Mesenchymal stem cell (in vitro differentiated cells and primary cell): Measurements from ENCODE around the gene KLF16.

Experiments used
- DNase-seq: peaks from one replicate; pipeline ENCODE4 v3.0.0-alpha.2; 2013
- H2AFZ ChIP-seq: one replicate; pipeline ENCODE4 v1.6.1; 2013; ENCODE audit warnings: low read depth, mild to moderate bottlenecking, control low read depth, inconsistent platforms, low read length, moderate library complexity
- H2AK5ac ChIP-seq: 2 replicates; pipeline ENCODE4 v1.6.1; 2013; ENCODE audit warnings: low read length, moderate library complexity, mild to moderate bottlenecking, inconsistent platforms; ENCODE audit not compliant: severe bottlenecking
- H2BK120ac ChIP-seq: one replicate; pipeline ENCODE4 v1.6.1; 2013; ENCODE audit warnings: low read depth, mild to moderate bottlenecking, inconsistent platforms, low read length, moderate library complexity
- H2BK12ac ChIP-seq, 2 experiments: one replicate each; pipeline ENCODE4 v1.6.1; 2013; ENCODE audit warnings: inconsistent platforms in 2 of 2, low read length in 2 of 2, mild to moderate bottlenecking in 2 of 2, moderate library complexity in 2 of 2, control low read depth in 1 of 2
- H2BK15ac ChIP-seq: one replicate; pipeline ENCODE4 v1.6.1; 2013; ENCODE audit warnings: mild to moderate bottlenecking, low read depth, inconsistent platforms; ENCODE audit not compliant: poor library complexity, severe bottlenecking
- H2BK5ac ChIP-seq: 2 replicates; pipeline ENCODE4 v1.6.1; 2013; ENCODE audit warnings: low read depth, mild to moderate bottlenecking, low read length, control low read depth, inconsistent platforms; ENCODE audit not compliant: poor library complexity, severe bottlenecking
- H3K14ac ChIP-seq, 2 experiments: one replicate each; pipeline ENCODE4 v1.6.1; 2013; ENCODE audit warnings: inconsistent platforms in 2 of 2, low read length in 2 of 2, control low read depth in 1 of 2, mild to moderate bottlenecking in 1 of 2, moderate library complexity in 1 of 2
- H3K18ac ChIP-seq, 2 experiments: one replicate each; pipeline ENCODE4 v1.6.1; 2013; ENCODE audit warnings: inconsistent platforms in 2 of 2, low read length in 2 of 2, control low read depth in 1 of 2, low read depth in 1 of 2, mild to moderate bottlenecking in 1 of 2
- H3K23ac ChIP-seq, 2 experiments: one replicate each; pipeline ENCODE4 v1.6.1; 2013; ENCODE audit warnings: inconsistent platforms in 2 of 2, low read length in 2 of 2, mild to moderate bottlenecking in 2 of 2, moderate library complexity in 2 of 2, control low read depth in 1 of 2
- H3K27ac ChIP-seq: 2 replicates; pipeline ENCODE4 v1.5.1; 2013; ENCODE audit warnings: mild to moderate bottlenecking, moderate library complexity, low read length, control low read depth, inconsistent platforms; ENCODE audit not compliant: poor library complexity, severe bottlenecking
- H3K27me3 ChIP-seq, 2 experiments: 2 replicates each; pipeline versions ENCODE4 v1.6.1 to v1.7.0; 2013; ENCODE audit warnings: low read length in 2 of 2, mild to moderate bottlenecking in 2 of 2, moderate library complexity in 2 of 2, control low read depth in 1 of 2, inconsistent platforms in 1 of 2; ENCODE audit not compliant: control insufficient read depth in 1 of 2, insufficient read depth in 1 of 2
- H3K36me3 ChIP-seq, 2 experiments: 2 replicates each; pipeline versions ENCODE4 v1.6.1 to v1.7.0; 2013; ENCODE audit warnings: low read length in 2 of 2, control low read depth in 1 of 2, inconsistent platforms in 1 of 2, low read depth in 1 of 2, mild to moderate bottlenecking in 1 of 2; ENCODE audit not compliant: insufficient read depth in 2 of 2, control insufficient read depth in 1 of 2
- H3K4ac ChIP-seq, 2 experiments: one replicate each; pipeline ENCODE4 v1.6.1; 2013; ENCODE audit warnings: inconsistent platforms in 2 of 2, low read length in 2 of 2, mild to moderate bottlenecking in 2 of 2, moderate library complexity in 2 of 2, control low read depth in 1 of 2, low read depth in 1 of 2
- H3K4me1 ChIP-seq: 2 replicates; pipeline ENCODE4 v1.6.1; 2013; ENCODE audit warnings: low read depth, low read length, control low read depth; ENCODE audit not compliant: control insufficient read depth, insufficient read depth
- H3K4me2 ChIP-seq: 2 replicates; pipeline ENCODE4 v1.6.1; 2013; ENCODE audit warnings: low read length, mild to moderate bottlenecking, inconsistent platforms; ENCODE audit not compliant: poor library complexity, severe bottlenecking
- H3K4me3 ChIP-seq, 2 experiments: 2 replicates each; pipeline versions ENCODE4 v1.5.1 to v1.7.0; 2013; ENCODE audit warnings: low read length in 2 of 2, mild to moderate bottlenecking in 2 of 2, control low read depth in 1 of 2, low read depth in 1 of 2; ENCODE audit not compliant: insufficient read depth in 1 of 2
- H3K79me1 ChIP-seq: replicated peaks from 2 replicates; pipeline ENCODE4 v1.6.1; 2013; ENCODE audit warnings: mild to moderate bottlenecking, control low read depth, low read length, inconsistent platforms; ENCODE audit not compliant: poor library complexity, severe bottlenecking
- H3K9ac ChIP-seq: 2 replicates; pipeline ENCODE4 v1.7.0; 2013; ENCODE audit warnings: mild to moderate bottlenecking, low read length, moderate library complexity
- H3K9me3 ChIP-seq: 2 replicates; pipeline ENCODE4 v1.7.0; 2013; ENCODE audit warnings: mild to moderate bottlenecking, low read length; ENCODE audit not compliant: control insufficient read depth
- H4K8ac ChIP-seq: one replicate; pipeline ENCODE4 v1.6.1; 2013; ENCODE audit warnings: inconsistent platforms, mild to moderate bottlenecking, low read length, moderate library complexity
- H4K91ac ChIP-seq: one replicate; pipeline ENCODE4 v1.6.1; 2013; ENCODE audit warnings: mild to moderate bottlenecking, low read length, inconsistent platforms
- WGBS: methylation state at CpG from one replicate; pipeline ENCODE4 v1.1.7; 2013; ENCODE audit warnings: mixed read lengths; 5-methylcytosine and 5-hydroxymethylcytosine counted together

Gene KLF16

DNA sequence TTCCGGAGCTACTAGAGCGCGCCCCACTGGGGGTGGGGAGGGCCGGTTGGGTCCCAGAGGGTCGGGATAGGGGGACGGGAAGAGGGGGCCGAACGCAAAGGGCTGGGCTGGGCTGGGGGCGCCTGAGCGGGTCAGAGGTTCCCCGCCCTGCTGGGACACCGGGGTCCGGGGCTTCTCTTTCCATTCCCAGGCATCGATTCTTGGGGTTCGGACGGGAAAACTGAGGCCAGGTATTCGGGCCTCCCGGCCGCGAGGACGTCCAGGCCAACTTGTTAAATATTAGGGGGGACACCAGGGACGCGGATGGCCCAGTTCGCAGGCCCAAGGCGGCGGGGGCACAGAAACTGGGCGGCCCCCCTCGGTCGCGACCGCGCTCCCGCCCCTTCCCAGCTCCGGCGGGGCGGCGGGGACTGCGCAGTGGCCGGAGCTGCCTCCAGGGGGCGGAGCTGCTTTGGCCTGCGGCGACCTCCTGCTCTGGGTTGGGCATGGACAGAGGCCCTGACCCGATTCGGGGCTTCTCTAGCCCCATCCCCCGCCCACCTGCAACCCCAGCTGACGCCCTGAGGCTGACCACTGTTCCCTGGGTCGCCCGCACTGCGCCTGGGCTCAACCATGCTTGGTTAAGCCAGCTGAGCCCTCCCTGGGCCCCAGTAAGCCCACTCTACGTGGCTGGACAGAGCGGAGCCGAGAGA lies 1.2 kb upstream of the KLF16 start:
- H3K4me2 ChIP-seq, result peak overlapping the region; percentile 95

DNA sequence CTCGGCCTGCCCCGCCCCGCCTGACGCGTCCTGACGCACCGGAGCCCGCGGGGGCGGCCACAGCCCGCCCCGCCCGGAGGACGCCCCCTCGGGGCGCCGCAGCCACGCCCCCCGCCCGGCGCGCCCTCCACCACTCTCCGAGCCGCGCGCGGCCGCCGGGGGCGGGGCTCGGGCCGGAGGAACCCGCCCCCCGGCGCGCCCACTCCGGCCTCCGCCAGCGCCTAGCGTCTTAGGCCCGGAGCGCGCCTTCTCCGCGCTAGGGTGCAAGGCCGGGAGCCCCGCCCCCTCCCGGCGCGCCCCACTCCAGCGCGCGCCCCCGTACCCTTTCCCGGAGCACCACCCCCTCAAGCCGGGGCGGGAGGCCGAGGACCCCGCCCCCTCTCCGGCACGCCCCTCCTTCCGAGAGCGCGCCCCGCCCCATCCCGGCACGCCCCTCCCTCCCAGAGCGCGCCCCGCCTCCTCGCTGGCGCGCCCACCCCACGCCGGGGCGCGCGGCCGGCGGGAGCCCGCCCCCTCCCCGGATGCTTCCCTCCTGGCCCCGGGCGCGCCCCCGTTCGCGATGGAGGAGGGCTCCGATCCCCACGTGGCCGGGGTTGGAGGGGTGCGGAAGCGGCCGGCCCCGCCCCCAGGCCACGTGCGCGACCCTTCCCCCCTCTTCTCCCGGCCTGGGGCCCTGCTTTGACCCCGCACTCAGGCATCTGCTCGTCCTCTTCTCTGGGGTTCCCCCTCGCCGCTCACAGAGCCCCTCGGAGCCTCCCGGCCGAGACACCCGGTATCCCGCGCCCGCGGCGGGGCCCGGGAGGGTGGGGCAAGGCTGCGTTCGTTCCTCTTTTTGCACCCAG lies 480 bp upstream of the KLF16 start:
- no peaks in the 10 kb centered on the region for H3K27me3 ChIP-seq
- peak overlapping the region; percentile 92 for H4K8ac ChIP-seq
- H3K4ac ChIP-seq, result peak overlapping the region in 1 of 2 experiments; percentile 75
- H4K91ac ChIP-seq, result peak overlapping the region; percentile 75
- peaks cover 0 to 7% of the 10 kb centered on the region in 2 experiments for H3K36me3 ChIP-seq
- H3K9ac ChIP-seq, result peak overlapping the region; percentile 91
- peak overlapping the region; percentile 80 for H3K27ac ChIP-seq
- H2BK5ac ChIP-seq, result peak overlapping the region; percentile 92
- peak overlapping the region in 1 of 2 experiments; percentile 55 for H2BK12ac ChIP-seq
- 1% methylated on average over 60 of the region's 115 CpGs for WGBS
- H3K23ac ChIP-seq, result no peak overlapping the region
- H2BK120ac ChIP-seq, result peak overlapping the region; percentile 91
- no peak overlapping the region for H3K14ac ChIP-seq
- peak; percentile 93 for DNase-seq
- no peaks in the 10 kb centered on the region for H3K9me3 ChIP-seq
- no peak overlapping the region for H2AK5ac ChIP-seq
- peaks cover 17% of the 10 kb centered on the region for H3K79me1 ChIP-seq
- H2BK15ac ChIP-seq, result peak overlapping the region; percentile 83
- peaks cover 42% of the 10 kb centered on the region for H3K4me1 ChIP-seq
- peak overlapping the region; percentile 79 to 97 for H3K4me3 ChIP-seq
- peak overlapping the region; percentile 63 to 95 for H3K18ac ChIP-seq
- H2AFZ ChIP-seq, result peak overlapping the region; percentile 92
- H3K4me2 ChIP-seq, result peak overlapping the region; percentile 95

More for the DNA sequence above, 1.2 kb upstream of the KLF16 start:
- peak overlapping the region; percentile 80 for H3K27ac ChIP-seq
- H3K27me3 ChIP-seq, result no peaks in the 10 kb centered on the region
- H3K36me3 ChIP-seq, result peaks cover 0 to 7% of the 10 kb centered on the region in 2 experiments
- peak overlapping the region in 1 of 2 experiments; percentile 1 for H3K14ac ChIP-seq
- no peak overlapping the region for H3K23ac ChIP-seq
- 8% methylated on average over 49 of the region's 52 CpGs for WGBS
- peak overlapping the region; percentile 36 for H2AFZ ChIP-seq
- H3K18ac ChIP-seq, result peak overlapping the region; percentile 63 to 95
- DNase-seq, result peak; percentile 68
- H3K9ac ChIP-seq, result peak overlapping the region; percentile 91
- H2BK5ac ChIP-seq, result peak overlapping the region; percentile 92
- H2AK5ac ChIP-seq, result peak overlapping the region; percentile 80
- H2BK12ac ChIP-seq, result peak overlapping the region in 1 of 2 experiments; percentile 93
- peaks cover 21% of the 10 kb centered on the region for H3K79me1 ChIP-seq
- H3K4ac ChIP-seq, result peak overlapping the region; percentile 75 to 95
- H2BK15ac ChIP-seq, result peak overlapping the region; percentile 83
- H3K4me3 ChIP-seq, result peak overlapping the region; percentile 71 to 79
- H4K91ac ChIP-seq, result peak overlapping the region; percentile 75
- H3K4me1 ChIP-seq, result peaks cover 34% of the 10 kb centered on the region
- H3K9me3 ChIP-seq, result no peaks in the 10 kb centered on the region
- peak overlapping the region; percentile 92 for H4K8ac ChIP-seq
- H2BK120ac ChIP-seq, result peak overlapping the region; percentile 91

- Histone ChIP-seq H3K36me3 (peaks cover 0 to 11% of the 10 kb centered on the region in 2 experiments), H3K27me3 (no peaks in the 10 kb centered on the region), H3K4ac (peak overlapping the region in 1 of 2 experiments; percentile 97), H2AFZ (peak overlapping the region; percentile 37), H2BK15ac (peak overlapping the region; percentile 89), H2BK12ac (peak overlapping the region in 1 of 2 experiments; percentile 89), H3K4me2 (peak overlapping the region; percentile 76), H4K91ac (peak overlapping the region; percentile 64), H3K4me1 (peaks cover 52% of the 10 kb centered on the region), H3K9ac (peak overlapping the region; percentile 91), H3K9me3 (no peaks in the 10 kb centered on the region), H2AK5ac (no peak overlapping the region), H3K79me1 (peaks cover 12% of the 10 kb centered on the region), H3K27ac (peak overlapping the region; percentile 28), H3K23ac (peak overlapping the region in 1 of 2 experiments; percentile 90), H3K14ac (peak overlapping the region in 1 of 2 experiments; percentile 98), H2BK5ac (peak overlapping the region; percentile 63), H2BK120ac (peak overlapping the region; percentile 71), H3K18ac (peak overlapping the region; percentile 87 to 98), H3K4me3 (peak overlapping the region; percentile 85 to 97), H4K8ac (peak overlapping the region; percentile 32)
- no peak for DNase-seq
- 1% methylated on average over 72 of the region's 109 CpGs for WGBS
These were observed 703 bp downstream of the KLF16 start for GRCh38 chr19:1862424-1863327.
